Globus pallidus (tissue), 1 donor: ENCODE results near the gene VPS35L.

Source experiments
- DNase-seq: peaks from one replicate; pipeline ENCODE4 v3.0.0-alpha.2; 2015; ENCODE audit warnings: low spot score

The VPS35L gene

DNA sequence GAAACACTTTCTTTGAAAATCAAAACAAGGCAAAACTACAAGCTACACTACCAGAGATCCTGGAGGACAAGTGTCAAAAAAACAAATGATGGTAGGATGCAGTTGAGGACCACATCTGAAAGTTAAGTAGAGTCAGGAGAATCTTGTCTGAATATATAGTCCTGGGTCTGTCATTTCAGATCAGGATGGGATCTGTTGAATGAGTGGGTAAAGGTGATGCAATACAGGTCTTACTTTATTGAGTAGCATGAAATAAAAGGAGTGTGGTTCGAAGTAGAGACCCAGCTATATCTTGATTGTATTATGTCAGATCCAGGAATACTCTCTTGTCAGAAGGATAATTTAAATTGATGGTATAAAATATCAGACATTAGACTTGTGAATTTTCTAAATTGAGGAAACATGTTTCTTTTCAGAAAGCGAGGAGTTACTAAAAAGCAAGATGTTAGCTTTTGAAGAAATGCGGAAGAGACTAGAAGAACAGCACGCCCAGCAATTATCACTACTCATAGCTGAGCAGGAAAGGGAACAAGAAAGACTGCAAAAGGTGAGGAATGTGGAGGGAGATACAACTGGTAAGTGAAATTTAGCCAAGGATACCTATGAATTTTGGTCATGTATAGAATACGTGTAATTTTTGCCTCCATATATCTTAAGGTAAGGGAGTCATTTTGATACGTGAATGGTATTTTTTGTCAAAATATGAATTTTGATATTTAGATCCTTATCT lies 15.1 kb upstream of the VPS35L start:
- no peak for DNase-seq

DNA sequence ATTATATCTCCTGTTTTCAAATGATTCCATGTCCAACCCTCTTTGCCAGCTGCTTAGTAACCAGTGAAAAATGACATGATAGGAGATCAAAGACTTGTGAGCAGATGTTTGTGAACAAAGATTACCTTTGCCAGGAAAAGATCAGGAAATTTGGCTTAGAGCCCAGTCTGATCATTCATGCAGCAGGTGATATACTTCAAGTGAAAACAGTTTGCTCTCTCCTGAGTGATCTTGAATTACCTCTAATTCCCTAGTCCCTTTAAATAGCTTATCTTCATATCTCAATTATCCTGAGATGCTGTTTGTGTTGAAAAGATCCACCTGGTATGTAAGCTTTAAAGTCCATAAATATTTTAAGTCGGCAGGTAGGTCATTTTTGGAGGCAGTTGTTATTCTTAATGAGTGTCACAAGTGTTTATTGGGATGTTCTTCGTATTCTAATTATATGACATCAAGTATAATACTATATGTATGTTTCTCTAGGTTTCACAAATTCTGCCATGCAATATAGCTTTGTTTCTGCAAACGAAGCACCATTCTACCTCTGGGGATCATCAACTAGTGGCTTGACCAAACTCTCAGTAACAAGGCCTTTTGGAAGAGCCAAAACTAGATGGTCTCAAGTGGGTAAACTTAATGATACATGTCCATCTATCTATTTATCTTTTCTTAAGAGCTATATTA lies 13.2 kb upstream of the VPS35L start:
- peak; percentile 20 for DNase-seq

DNA sequence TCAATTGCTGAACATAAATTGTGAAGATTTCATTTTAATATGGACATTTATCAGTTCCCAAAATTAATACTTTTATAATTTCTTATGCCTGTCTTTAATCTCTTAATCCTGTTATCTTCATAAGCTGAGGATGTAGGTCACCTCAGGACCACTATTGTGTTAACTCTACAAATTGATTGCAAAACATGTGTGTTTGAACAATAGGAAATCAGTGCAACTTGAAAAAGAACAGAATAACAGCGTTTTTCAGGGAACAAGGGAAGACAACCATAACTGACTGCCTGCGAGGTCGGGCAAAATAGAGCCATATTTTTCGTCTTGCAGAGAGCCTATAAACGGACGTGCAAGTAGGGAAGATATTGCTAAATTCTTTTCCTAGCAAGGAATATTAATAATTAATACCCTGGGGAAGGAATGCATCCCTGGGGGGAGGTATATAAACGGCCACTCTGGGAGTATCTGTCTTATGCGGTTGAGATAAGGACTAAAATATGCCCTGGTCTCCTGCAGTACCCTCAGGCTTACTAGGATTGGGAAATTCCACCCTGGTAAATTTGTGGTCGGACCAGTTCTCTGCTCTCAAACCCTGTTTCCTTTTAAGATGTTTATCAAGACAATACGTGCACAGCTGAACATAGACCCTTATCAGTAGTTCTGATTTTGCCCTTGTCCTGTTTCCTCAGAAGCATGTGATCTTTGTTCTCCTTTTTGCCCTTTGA lies 12.1 kb upstream of the VPS35L start:
- peak; percentile 23 for DNase-seq

DNA sequence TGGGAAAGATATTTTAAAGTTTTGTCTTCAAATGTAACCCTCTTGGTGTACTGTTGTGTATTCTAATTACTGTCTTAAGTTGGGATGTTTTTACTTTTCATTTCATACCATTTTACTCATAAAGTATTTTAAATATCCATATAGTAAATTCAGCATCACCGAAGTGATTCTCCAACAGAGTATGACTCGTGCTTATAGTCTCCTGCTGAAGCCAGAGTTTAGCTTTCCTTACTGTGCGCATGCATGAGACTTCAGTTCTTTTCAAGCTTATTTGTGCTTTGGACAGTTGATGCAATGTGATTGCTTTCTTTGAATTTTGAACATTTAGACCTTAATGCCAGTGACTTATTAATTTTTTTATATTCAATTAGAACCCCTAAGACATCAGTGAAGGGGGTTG lies 7.4 kb upstream of the VPS35L start:
- DNase-seq = no peak

- DNase-seq = no peak
Observed at GRCh38 chr16:19549673-19550072, 5.8 kb upstream of the VPS35L start.

DNA sequence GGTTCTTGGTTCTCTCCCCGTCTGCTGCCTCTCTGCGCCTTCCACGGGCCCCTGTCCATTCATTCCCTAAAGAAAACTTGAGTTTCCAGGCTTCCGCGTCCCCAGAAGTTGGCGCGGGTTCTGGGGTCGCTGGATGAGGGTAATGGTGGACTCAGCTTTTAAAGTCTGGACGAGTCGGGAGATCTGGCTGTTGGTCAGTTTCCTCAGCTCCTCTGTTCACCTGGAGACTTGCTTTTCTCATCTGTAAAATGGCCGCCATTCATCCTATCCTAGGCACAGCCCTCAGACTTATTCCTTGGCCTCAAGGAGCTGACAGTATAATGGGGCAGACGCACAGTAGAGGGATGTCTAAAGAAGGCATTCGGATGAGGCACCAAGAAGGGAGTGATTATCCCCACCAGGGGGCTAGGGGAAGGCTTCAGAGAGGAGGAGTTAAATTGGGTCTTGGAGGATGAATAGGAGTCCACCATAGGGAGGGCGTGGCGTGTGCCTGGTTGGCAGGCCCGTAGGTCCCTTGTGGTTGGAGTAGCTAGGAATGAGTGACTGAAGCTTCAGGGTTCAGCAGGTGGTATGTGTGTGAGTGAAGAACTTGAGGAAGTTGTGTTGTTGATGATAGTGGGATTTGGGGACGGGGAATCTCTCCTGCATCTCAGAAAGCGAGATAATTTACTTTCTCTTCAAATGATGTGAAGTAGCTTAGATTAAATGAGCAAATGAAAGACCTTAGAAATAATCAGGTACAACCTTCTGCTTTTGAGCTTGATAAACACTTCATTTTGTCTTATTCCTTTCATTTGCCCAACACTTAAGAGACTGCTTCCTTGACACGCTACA lies 652 bp downstream of the VPS35L start:
- DNase-seq = no peak

DNA sequence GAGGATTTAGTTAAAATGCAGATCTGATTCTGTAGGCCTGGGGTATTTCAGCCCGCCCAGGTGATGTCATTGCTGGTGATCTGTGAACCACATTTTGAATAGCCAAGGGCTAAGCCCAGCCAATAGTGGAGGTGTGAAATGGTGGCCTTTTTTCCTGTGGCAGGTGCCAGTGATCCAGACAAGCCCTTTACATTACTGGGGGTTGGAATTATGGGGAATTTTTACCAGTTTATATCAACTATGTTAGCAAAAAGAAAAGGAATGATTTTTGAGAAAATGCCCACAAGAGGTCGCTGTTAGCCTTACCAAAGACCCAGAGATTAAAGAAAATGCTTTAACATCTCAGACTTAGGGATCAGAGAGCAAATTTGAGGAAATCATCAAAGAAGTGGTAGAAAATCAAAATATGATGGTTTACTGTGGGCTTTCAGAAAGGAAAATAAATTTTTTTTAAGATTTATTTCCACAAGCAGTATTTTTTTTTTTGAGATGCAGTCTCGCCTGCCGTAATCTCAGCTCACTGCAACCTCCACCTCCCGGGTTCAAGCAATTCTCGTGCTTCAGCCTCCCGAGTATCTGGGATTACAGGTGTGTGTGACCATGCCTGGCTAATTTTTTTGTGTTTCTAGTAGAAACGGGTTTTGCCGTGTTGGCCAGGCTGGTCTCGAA lies 3.9 kb downstream of the VPS35L start:
- peak; percentile 81 for DNase-seq

- no peak for DNase-seq
Observed at GRCh38 chr16:19560078-19560477, 4.6 kb downstream of the VPS35L start.

- DNase-seq = no peak
Observed at GRCh38 chr16:19563377-19563776, 7.9 kb downstream of the VPS35L start.

GRCh38 chr16:19566362-19566761 lies 10.9 kb downstream of the VPS35L start:
- DNase-seq = no peak

DNA sequence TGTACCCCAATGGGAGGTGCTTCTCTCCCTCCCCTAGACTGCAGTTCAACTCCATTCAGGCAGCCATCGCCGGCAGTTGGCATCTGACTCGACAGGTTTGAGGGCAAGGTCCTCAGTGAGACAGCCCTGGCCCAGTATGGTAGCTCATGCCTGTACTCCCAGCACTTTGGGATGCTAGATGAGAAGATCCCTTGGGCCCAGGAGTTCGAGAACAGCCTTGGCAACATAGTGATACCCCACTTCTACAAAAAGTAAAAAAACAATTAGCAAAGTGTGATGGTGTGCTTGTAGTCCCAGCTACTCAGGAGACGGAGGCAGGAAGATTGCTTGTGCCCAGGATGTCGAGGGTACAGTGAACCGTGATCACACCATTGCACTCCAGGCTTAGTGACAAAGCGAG lies 12.1 kb downstream of the VPS35L start:
- no peak for DNase-seq

DNA sequence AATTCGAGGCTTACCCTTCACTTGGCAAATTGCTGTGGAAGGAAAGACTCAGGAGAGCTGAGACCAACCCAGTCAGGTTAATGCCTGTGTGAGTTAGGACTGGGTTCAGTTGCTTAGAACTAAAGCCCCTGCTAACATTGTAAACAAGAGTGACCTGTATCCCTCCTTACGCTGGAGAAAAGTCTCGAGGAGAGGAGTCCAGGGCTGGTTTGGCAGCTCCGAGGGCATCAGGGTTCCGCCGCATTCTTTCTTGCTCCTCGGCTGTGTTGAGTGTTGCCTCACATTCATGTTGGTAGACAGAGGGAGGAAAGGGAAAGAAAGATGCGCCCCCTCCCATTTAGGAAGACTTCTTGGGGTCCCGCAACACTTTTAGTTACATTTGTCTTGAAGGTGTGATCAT lies 18.5 kb downstream of the VPS35L start:
- DNase-seq = no peak

- DNase-seq = no peak
Observed at GRCh38 chr16:19574615-19575014, 19.1 kb downstream of the VPS35L start.

GRCh38 chr16:19578378-19578971 lies 23.0 kb downstream of the VPS35L start:
- peak; percentile 99 for DNase-seq

GRCh38 chr16:19582050-19582831 lies 26.7 kb downstream of the VPS35L start:
- DNase-seq = no peak

DNA sequence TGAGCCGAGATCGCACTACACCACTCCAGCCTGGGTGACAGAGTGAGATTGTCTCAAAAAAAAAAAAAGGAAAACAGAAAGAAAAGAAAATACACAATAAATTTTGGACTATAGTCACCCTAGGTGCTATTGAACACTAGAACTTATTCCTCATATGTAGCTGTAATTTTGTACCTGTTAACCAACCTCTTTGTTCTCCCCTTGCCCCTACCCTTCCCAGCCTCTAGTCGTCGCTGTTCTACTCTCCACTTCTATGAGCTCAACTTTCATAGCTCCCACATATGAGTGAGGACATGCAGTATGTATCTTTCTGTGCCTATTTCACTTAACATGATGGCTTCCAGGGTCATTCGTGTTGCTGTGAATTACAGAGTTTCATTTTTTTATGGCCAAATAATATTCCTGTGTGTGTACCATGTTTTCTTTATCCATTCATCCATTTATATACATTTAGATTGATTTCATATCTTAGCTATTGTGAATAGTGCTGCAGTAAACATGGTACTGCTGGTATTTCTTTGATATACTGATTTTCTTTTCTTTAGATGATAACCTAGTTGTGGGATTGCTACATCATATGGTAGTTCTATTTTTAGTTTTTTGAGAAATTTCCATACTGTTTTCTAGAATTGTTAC lies 28.3 kb downstream of the VPS35L start:
- DNase-seq = peak; percentile 69

GRCh38 chr16:19588661-19589060 lies 33.2 kb downstream of the VPS35L start:
- DNase-seq = no peak

- DNase-seq = no peak
Observed at GRCh38 chr16:19589106-19589505, 33.6 kb downstream of the VPS35L start.

DNA sequence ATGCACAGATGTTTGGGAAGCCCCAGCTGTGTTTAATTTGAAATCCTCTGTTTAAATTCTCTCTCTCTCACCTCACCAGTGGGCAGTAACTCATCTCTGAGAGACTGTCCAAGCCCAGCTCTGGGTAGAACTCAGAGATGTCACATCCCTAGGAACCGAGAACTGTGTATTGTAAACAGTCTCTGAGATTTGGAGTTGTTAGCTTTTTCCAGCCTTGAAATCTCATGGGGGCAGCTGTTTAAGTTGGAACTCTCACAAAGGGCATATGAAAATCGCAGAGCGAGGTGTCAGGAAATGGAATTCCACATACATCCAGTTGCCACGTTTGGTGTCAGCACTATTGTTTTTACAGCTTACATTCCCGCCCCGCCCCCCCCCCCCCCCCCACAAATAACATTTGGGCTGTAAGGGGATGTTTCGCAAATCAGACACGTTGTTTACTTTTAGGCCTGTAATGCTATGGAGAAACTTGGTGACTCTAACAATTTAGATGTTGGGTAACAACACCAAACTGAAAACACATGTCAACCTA lies 34.3 kb downstream of the VPS35L start:
- DNase-seq = no peak
